Activated T-cell treated with anti-CD3 and anti-CD28 coated beads for 24 hours (primary cell): ENCODE data around the gene ADM5.

Source experiments
- DNase-seq: peaks from one replicate; pipeline ENCODE4 v3.0.0-alpha.2; 2020; ENCODE audit warnings: low read depth

Gene ADM5

DNA sequence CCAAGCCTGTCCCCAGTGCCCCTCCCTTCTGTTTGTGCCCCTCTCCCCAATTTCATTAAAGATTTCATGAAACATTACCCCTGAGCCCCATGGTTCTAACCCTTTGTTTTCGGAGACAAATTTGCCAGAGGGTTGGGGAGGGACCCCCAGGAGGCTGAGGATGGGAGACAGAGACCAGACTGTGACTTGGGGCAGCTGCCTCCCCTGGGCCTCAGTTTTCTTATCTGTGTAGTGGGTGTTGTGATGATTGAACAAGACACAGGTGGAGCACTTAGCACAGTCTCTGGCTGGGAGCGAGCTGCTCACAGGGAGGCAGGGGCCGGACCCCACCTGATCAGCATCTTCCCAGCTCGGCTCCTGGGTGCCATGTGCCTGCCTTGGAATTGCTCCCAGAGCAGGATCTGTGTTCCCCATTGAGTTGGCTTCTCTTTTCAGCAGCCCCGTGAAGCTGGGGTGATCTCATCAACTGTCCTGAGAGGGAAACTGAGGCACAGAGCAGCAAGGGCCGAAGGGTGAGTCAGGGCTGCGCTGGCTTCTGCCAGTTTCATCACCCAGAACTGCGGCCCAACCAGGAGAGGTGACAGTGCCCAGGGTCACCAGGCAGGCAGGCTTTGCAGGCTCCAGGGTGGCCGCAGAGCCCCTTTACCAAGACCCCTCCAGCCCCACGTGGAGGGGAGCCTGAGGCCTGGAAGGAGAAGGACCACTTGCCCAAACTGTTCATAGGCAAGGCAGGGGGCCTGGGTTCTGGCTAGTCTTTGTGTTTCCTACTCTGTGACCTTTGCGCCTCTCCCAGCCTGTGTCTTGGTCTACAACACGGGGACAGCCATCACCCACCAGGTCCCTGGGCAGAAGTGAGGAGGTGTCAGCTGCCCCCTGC is 30.6 kb upstream of the ADM5 start:
- no peak for DNase-seq

DNA sequence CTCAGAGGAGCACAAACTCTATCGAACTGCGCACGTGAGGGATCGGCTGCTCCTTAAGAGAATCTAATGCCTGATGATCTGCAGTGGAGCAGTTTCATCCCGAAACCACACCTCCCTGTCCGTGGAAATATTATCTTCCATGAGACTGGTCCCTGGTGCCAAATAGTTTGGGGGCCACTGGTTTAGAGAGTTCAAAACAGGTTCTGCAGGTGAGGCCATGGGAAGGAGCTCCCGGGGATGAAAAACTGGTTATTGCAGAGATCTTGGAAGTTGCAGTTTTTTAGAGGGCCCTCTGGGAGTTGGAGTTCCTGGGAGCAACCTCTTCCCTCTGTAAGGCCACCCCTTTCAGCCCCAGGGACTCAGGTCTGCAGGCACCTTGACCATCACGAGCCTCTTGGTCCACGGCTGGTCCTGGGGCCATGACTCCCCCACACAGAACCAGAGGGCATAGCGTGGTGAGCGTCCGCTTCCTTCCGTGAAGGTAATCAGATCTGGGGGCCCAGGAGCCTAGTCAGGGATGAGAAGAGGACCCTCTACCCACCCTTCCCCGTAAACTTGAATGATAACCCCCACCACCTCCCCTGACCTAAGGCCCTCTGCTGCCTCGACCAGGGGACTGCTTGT is 28.9 kb upstream of the ADM5 start:
- DNase-seq: no peak

- DNase-seq: no peak
These were observed 27.4 kb upstream of the ADM5 start for GRCh38 chr19:49662011-49662410.

DNA sequence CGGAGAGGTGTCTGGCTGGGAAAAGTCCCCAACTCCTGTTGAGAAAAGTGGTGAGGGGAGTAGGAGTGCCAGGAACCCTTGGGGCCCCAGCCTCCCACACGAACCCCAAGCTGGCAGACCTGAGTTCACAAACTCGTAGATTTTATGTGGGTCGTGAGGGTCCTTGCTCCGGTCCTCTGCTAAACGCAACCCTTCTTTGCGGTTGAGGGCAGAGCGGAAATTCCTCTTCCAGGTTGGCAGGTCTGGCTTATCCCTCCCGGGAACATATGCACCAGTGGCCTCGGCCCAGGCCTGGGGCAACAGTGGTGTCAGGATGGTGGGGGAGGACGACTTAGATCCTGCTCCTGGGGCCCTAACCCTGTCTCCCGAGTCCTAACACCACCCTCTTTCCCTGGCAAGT is 26.2 kb upstream of the ADM5 start:
- no peak for DNase-seq

- peak; percentile 87 for DNase-seq
These were observed 25.0 kb upstream of the ADM5 start for GRCh38 chr19:49664171-49665035.

DNA sequence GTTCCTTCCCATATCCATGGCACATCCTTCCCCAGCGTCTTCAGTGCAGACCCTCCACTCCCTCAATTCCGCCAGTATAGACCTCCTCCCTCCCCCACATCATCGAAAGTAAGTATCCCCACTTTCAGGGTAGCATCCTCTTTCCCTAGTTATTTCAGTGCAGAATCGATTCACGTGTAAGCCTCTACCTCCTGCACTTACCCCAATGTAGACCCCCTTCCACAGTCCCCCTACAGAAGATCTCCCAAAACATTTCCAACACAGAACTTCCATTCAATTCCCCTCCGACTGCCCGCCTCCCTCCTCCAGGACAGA is 24.4 kb upstream of the ADM5 start:
- no peak for DNase-seq

DNA sequence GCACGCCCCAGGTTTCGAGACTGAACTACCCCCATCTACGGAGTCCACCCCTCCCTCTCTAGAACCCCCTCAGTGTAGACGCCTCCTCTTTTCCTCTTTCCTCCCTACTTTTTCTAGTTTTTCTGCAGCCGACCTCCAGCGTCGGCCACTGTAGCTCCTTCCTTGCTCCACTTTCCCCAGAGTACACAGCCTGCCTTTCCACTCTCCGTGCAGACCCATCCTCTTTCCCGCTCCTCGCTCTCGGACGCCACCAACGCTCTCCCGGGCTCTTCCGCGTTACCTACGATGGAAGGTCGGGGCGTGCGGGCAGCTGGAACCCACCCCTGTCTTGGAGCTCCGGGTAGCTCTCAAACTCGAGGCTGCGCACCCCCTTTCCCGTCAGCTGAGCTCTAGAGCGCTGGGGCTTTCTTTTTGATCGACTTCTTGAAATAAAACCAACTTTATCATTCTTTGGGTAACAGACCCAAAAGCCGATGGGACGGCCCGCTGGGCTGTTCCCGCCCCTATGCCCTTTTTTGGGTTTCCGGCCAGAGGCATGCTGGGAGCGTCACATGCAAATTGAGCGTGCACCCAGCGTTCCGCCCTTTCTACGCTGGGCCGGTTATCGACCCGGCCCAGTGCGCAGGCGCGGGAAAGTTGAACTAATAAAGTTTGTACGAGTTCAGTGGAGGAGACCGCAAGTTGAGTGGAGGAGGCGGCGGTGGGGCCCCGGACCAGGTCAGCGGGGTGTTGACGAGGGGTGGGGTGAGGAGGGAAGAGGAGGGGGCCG is 23.9 kb upstream of the ADM5 start, which contains the start of the genes BCL2L12 and IRF3:
BCL2L12 (plus strand) TSS at position 583 of the 769 bp plus-strand sequence. CDS start 760 bp downstream, outside the sequence.
IRF3 (minus strand) TSS at position 507 of the 769 bp plus-strand sequence. CDS start 1,019 bp downstream, outside the sequence.
- peak; percentile 99 for DNase-seq

DNA sequence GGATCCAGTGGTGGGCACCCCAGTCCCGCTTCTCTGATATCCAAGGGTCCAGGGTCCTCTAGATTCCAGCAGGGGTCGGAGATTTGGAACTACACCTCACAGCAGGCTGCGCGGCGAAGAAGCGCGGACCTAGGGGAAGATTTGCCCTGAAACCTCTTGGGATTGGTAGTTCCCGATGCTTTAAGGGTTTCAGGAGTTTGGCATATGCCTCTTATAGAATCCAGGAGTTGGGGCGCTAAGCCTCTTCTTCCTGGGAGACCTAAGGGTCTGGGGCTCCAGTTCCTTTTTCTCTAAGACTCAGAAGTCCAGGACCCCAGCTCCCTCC is 23.3 kb upstream of the ADM5 start:
- DNase-seq: no peak

DNA sequence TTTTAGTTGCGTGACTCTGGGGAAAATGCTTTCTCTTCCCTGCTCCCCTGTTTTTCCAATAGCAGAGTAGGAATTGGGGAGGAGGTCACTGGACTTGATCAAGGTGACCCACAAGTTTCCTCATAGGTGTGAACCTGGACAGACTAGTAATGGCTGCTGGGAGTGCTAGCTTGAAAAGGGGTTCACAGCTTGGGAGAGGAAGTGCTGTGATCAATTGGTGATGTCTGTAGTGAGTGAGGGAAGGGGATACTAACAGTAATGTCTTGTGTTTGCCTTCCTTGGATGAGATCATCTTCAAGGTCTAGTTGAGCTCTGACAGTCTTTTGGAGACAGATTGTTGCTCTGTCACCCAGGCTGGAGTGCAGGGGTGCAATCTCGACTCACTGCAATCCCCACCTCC is 21.9 kb upstream of the ADM5 start:
- no peak for DNase-seq

GRCh38 chr19:49669516-49669915 is 19.9 kb upstream of the ADM5 start:
- DNase-seq: no peak

- peak; percentile 60 for DNase-seq
These were observed 17.1 kb upstream of the ADM5 start for GRCh38 chr19:49672131-49672919.

DNA sequence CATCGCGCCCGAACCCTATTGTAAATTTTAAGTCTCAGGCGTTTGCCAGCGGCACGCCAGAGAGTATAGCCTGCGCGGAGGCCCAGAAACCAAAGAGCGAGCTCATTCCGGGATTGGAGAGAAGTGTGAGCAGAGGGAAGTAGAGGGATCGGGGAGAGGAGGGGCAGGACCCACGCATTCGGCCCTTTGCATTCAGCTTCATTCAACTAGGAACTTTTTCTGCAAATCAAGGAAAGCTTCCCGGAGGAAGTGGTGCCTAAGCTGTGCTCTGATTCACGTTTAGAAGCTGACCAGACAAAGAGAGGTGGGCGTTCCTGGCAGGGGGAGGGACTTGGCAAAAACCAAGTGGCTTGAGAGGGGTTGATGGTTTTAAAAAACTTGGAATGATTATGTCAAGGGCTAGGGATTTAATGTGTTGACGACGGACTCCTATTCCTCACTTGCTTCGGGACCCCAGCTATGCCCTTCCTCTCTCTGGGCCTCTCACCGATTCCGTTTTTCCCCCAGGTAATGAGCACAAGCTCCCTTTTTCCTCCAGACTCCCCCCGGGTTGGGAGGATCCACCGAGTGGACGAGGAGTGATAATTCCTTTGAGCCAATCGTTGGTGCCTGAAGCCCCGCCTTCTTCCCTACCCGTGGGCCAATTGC is 13.1 kb upstream of the ADM5 start:
- DNase-seq: no peak

GRCh38 chr19:49676784-49677230 is 12.6 kb upstream of the ADM5 start:
- peak; percentile 98 for DNase-seq

DNA sequence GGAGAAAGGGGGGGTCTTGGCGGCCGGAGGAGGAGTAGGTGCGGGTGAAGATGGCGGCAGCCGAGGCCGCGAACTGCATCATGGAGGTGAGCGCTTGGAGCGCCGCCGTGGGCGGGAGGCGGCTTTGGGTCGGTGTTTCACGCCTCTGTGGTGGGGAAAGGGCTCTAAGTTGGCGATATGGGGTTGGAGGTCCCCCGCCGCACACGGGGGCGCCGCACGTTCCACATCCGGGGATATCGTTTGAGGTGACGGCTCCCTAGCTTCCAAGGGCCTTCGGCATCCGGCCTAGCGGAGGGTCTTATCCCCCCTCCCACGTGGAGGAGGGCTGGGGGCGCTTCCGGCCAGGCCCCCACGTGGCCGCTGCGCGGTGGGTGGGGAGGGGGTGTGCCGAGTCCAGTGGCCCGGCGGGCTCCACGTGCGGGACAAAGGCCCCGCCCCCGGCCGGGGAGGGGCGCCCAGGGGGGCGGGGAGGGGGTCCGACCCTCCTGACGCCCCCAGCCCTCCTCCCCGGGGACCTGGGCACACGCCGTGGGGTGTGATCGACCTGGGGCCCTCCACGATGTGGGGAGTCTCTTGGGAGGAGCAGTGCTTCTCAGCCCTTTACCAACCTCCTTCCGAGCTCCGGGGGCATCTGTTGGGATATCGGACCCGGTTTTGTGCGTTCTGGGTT is 12.0 kb upstream of the ADM5 start, which contains the start of gene PRMT1:
PRMT1 (plus strand) TSS at position 41 of the 670 bp plus-strand sequence; CDS start at position 51, 10 bp downstream.
- DNase-seq: no peak

GRCh38 chr19:49677901-49678674 is 11.3 kb upstream of the ADM5 start:
- peak; percentile 72 for DNase-seq

- DNase-seq: no peak
These were observed 10.2 kb upstream of the ADM5 start for GRCh38 chr19:49678985-49679770.

- no peak for DNase-seq
These were observed 9.5 kb upstream of the ADM5 start for GRCh38 chr19:49679771-49680413.
